Activated CD4-positive, alpha-beta T cell treated with anti-CD3 and anti-CD28 coated beads for 36 hours (primary cell): ENCODE results near the gene ME3. TPM values are rescaled to one million over a fixed set of nuclear protein-coding genes. Genes with fewer than 3 reads are reported as not detected.
"Not testable (repeated sequence)": the region's sequence is repeated elsewhere in the genome, so short reads cannot be mapped to it uniquely, and the experiment has no call there.

Experiments used
- ATAC-seq: fragments of 200-7000 bp; cut with Tn5 transposase; one replicate; pipeline ENCODE4 v1.10.0; 2021; ENCODE audit warnings: mild to moderate bottlenecking, moderate library complexity
- CTCF ChIA-PET: fragments of 350-600 bp; sonication (Branson Sonifier 250); formaldehyde crosslinking; loops from one replicate; lab custom pipeline; 2021; ENCODE audit warnings: antibody characterized with exemption; lab: Charles Lee
- POLR2A ChIA-PET: fragments of 350-600 bp; sonication (Branson Sonifier 250); formaldehyde crosslinking; loops from one replicate; lab custom pipeline; 2021; ENCODE audit warnings: antibody characterized with exemption, inconsistent platforms; lab: Charles Lee
- DNase-seq: peaks from one replicate; pipeline ENCODE4 v3.0.0-alpha.2; 2020
- H3K27ac Mint-ChIP-seq: one replicate; pipeline ENCODE4 v1.8.0; 2021; ENCODE audit warnings: mixed read lengths
- H3K27me3 Mint-ChIP-seq: one replicate; pipeline ENCODE4 v1.8.0; 2021; ENCODE audit warnings: mixed read lengths
- H3K36me3 Mint-ChIP-seq: one replicate; pipeline ENCODE4 v1.8.0; 2021; ENCODE audit warnings: low read depth, mixed read lengths
- H3K4me1 Mint-ChIP-seq: one replicate; pipeline ENCODE4 v1.8.0; 2021; ENCODE audit warnings: mixed read lengths
- H3K4me3 Mint-ChIP-seq: one replicate; pipeline ENCODE4 v1.8.0; 2021; ENCODE audit warnings: mild to moderate bottlenecking, moderate library complexity, mixed read lengths
- H3K9me3 Mint-ChIP-seq: one replicate; pipeline ENCODE4 v1.8.0; 2021; ENCODE audit warnings: low read depth, mixed read lengths
- intact Hi-C, 2 experiments: fragments of 100-400 bp; cut with DNase I in 1 of 2; cut with micrococcal nuclease in 1 of 2; formaldehyde crosslinking; loops; one replicate each; pipeline versions ENCODE4 v1.14.2 to v1.15.1; 2022 to 2024; cut with DNase I, micrococcal nuclease
- total RNA-seq, 2 experiments: library from RNA; stranded (reverse); gene quantifications; one replicate each; pipeline ENCODE4 v1.2.3, GENCODE V29; 2021

The ME3 gene
- total RNA-seq, 2 experiments from 2014 or later: 4.0 to 6.0 TPM

DNA sequence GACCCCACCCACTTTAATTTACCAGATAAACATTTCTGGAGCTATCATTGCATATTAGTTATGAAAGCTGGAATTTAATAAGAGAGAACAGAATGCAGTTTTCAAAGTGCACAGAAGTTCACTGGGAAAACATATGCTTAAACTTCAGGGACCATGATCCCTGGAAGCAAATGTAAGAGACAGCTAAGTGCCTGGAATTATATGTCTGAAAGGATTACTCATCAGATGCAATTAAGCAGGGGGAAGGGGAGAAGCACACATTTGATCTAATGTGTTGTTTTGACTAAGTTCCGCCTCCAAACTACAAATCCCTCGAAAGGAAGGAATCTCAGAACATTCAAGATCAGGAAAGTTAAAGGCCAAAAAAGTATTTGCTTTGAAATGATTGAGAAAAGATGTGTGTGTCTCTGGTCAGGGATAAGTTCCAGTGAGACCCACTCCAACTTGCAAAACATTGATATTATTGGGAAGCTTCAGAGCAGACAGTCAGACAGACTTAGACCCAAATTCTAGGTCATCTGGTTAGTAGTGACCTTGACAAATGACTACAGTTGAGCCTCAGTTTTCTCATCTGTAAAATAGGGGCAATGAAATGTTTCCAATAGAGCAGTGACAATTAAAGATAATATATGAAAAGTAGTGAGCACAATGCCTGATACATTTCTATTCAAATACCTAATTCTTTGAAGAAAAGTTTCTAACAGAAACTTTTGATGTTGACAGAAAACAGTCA lies 147.6 kb downstream of the ME3 start:
- ChIA-PET POLR2A (no interaction called here), CTCF (interaction anchor here (1.5 kb wide), 1 partner anchor 12 kb away, joined by 4 read pairs; no protein-coding TSS in a partner anchor)
- Mint-ChIP-seq H3K4me1 (peaks cover 16% of the 10 kb centered on the region), H3K27me3 (peaks cover 2% of the 10 kb centered on the region), H3K27ac (no peak overlapping the region), H3K36me3 (peaks cover 8% of the 10 kb centered on the region), H3K9me3 (peaks cover 20% of the 10 kb centered on the region), H3K4me3 (no peak overlapping the region)
- ATAC-seq (no peak), DNase-seq (no peak)
- intact Hi-C loops: loop anchor here in 1 of 2 experiments (1.0 kb wide), 1 partner anchor 20 kb away; no protein-coding TSS in a partner anchor

DNA sequence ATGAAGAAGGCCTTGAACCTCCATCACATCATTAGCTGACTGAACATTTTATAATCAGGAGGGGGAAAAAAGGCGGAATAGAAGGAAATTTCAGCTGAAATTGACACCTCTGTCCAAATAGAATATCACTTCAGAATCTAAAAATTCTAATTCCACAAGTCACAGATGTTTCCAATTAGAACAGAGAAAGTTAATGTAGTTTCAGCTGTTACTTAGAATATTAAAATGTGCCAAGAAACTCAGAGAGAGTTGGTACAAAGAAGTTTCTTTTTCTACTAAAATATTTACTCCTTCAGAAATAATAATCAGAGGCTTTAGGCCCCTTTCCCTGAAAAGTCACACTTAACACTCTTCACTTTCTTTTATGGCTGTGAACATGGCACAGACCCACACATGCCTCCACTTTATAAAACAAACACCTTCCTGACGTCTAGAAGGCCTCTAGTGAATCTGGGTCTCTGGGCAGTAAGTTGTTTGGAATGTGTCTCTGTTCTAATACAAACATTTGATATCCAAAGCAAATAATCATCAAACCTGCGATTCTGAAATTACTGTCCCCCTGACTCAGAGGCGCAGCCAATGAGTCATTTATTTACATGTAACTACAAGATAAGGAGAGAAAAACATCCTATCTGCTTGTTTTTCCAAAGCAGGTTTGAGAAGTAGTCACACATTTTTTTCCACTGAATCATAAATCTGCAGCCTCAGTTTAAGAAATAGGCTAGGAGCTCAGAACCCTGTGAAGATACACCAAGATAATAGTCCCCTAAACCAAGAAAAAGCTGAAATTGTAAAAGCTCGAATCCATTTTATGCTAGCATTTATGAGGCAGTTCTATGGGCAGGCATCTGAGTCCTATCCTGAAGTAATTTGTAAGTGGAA lies 148.4 kb downstream of the ME3 start:
- peak; percentile 30 for DNase-seq
- CTCF ChIA-PET: interaction anchor here (1.0 to 1.5 kb wide), 3 partner anchors 11 to 84 kb away, joined by 4 read pairs; no protein-coding TSS in a partner anchor
- POLR2A ChIA-PET: no interaction called here
- H3K9me3 Mint-ChIP-seq: peaks cover 20% of the 10 kb centered on the region
- H3K4me1 Mint-ChIP-seq: peaks cover 16% of the 10 kb centered on the region
- peak overlapping the region; percentile 53 for H3K27ac Mint-ChIP-seq
- intact Hi-C loops: loop anchor here in 1 of 2 experiments (1.0 kb wide), 1 partner anchor 20 kb away; no protein-coding TSS in a partner anchor
- H3K27me3 Mint-ChIP-seq: peaks cover 2% of the 10 kb centered on the region
- no peak overlapping the region for H3K4me3 Mint-ChIP-seq
- H3K36me3 Mint-ChIP-seq: peaks cover 8% of the 10 kb centered on the region
- ATAC-seq: peak; percentile 69

DNA sequence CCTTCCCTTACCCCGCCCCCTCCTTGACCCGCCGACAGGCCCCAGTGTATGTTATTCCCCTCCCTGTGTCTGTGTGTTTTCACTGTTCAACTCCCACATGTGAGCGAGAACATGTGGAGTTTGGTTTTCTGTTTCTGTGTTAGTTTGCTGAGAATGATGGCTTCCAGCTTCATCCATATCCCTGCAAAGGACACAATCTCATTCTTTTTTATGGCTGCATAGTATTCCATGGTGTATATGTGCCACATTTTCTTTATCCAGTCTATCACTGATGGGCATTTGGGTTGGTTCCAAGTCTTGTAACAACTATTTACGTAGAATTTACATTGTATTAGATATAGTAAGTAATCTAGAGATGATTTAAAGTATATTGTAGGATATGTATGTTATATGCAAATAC lies 149.9 kb downstream of the ME3 start:
- Mint-ChIP-seq H3K4me1 (peaks cover 16% of the 10 kb centered on the region), H3K9me3 (peaks cover 14% of the 10 kb centered on the region)
- DNase-seq, POLR2A ChIA-PET, H3K36me3 Mint-ChIP-seq, intact Hi-C loops, H3K27ac Mint-ChIP-seq, ATAC-seq, H3K27me3 Mint-ChIP-seq, H3K4me3 Mint-ChIP-seq: not testable (repeated sequence)
- CTCF ChIA-PET: interaction anchor here (1.0 kb wide), 1 partner anchor 86 kb away, joined by 4 read pairs; no protein-coding TSS in a partner anchor

GRCh38 chr11:86519064-86519911 lies 153.1 kb downstream of the ME3 start:
- H3K27ac Mint-ChIP-seq: no peak overlapping the region
- no peak overlapping the region for H3K4me3 Mint-ChIP-seq
- ChIA-PET POLR2A (no interaction called here), CTCF (interaction anchor here (0.7 to 1.1 kb wide), 3 partner anchors 50 to 1000 kb away, joined by 3 read pairs; no protein-coding TSS in a partner anchor)
- H3K4me1 Mint-ChIP-seq: peaks cover 7% of the 10 kb centered on the region
- ATAC-seq (no peak), DNase-seq (no peak)
- H3K36me3 Mint-ChIP-seq: peaks cover 3% of the 10 kb centered on the region
- no peaks in the 10 kb centered on the region for H3K27me3 Mint-ChIP-seq
- H3K9me3 Mint-ChIP-seq: peaks cover 3% of the 10 kb centered on the region
- intact Hi-C loops: no loop called here

DNA sequence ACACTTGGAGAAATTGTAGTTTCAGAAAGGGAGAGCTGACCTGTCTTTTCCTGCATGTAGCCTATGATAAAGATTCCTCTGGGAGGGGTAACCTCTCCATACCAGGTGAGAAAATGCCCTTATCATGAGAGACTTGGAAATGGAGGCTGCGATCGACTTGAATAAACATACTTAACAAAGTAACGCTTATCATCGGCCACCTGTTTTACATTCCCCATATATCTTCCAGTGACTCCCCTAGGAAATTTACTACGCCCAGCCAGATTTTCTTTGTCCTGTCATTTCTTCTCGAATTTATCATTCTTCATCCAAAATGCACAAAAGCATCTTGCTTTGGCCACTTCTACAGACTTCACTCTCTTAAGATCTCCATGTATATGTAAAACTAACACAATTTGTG lies 154.2 kb downstream of the ME3 start:
- no peak overlapping the region for H3K27ac Mint-ChIP-seq
- intact Hi-C loops: no loop called here
- CTCF ChIA-PET: interaction anchor here (1.1 kb wide), 1 partner anchor 51 kb away, joined by 3 read pairs; no protein-coding TSS in a partner anchor
- H3K36me3 Mint-ChIP-seq: no peaks in the 10 kb centered on the region
- DNase-seq: no peak
- no peaks in the 10 kb centered on the region for H3K27me3 Mint-ChIP-seq
- no peak for ATAC-seq
- no peaks in the 10 kb centered on the region for H3K4me1 Mint-ChIP-seq
- POLR2A ChIA-PET: no interaction called here
- peaks cover 1% of the 10 kb centered on the region for H3K9me3 Mint-ChIP-seq
- no peak overlapping the region for H3K4me3 Mint-ChIP-seq

DNA sequence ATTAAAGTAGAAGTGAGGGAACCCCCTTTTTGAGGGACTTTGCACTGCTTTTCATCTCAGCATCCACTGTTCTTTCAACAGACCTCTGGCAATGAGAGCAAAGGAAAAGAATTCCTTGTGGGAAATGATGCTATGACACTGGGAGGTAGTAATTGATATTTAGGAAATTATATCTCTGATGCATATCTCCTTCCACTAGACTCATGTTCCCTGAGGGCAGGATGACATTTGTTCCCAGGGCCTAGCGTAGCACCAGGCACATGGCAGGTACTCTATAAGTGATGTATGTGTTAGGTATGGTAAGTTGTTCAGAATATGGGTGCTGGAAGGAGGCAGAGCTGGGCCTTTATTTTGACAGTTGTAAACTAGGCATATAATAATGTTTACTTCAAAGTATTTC lies 154.9 kb downstream of the ME3 start:
- CTCF ChIA-PET: no interaction called here
- H3K27me3 Mint-ChIP-seq: no peaks in the 10 kb centered on the region
- POLR2A ChIA-PET: no interaction called here
- H3K4me3 Mint-ChIP-seq: no peak overlapping the region
- H3K4me1 Mint-ChIP-seq: no peaks in the 10 kb centered on the region
- no peak for ATAC-seq
- intact Hi-C loops: no loop called here
- no peaks in the 10 kb centered on the region for H3K36me3 Mint-ChIP-seq
- DNase-seq: no peak
- peaks cover 1% of the 10 kb centered on the region for H3K9me3 Mint-ChIP-seq
- H3K27ac Mint-ChIP-seq: no peak overlapping the region

- CTCF ChIA-PET: interaction anchor here (0.6 to 2.1 kb wide), 5 partner anchors 54 to 269 kb away, joined by 3 to 9 read pairs (median 3); no protein-coding TSS in a partner anchor
- intact Hi-C loops: no loop called here
- H3K4me3 Mint-ChIP-seq: no peak overlapping the region
Observed at GRCh38 chr11:86515297-86516094, 156.9 kb downstream of the ME3 start.

GRCh38 chr11:86514453-86514852 lies 158.0 kb downstream of the ME3 start:
- ATAC-seq: no peak
- H3K27ac Mint-ChIP-seq: no peak overlapping the region
- no peaks in the 10 kb centered on the region for H3K9me3 Mint-ChIP-seq
- no peaks in the 10 kb centered on the region for H3K27me3 Mint-ChIP-seq
- H3K4me1 Mint-ChIP-seq: no peaks in the 10 kb centered on the region
- ChIA-PET CTCF (interaction anchor here (0.7 to 2.1 kb wide), 3 partner anchors 58 to 270 kb away, joined by 3 to 9 read pairs (median 3); no protein-coding TSS in a partner anchor), POLR2A (no interaction called here)
- no peaks in the 10 kb centered on the region for H3K36me3 Mint-ChIP-seq
- no peak overlapping the region for H3K4me3 Mint-ChIP-seq
- no peak for DNase-seq
- intact Hi-C loops: loop anchor here in 1 of 2 experiments (5.0 kb wide), 1 partner anchor 567 kb away; no protein-coding TSS in a partner anchor

More at GRCh38 chr11:86515297-86516094, 156.9 kb downstream of the ME3 start:
- POLR2A ChIA-PET: no interaction called here
- no peaks in the 10 kb centered on the region for H3K9me3 Mint-ChIP-seq
- DNase-seq: no peak
- H3K36me3 Mint-ChIP-seq: no peaks in the 10 kb centered on the region
- no peak overlapping the region for H3K27ac Mint-ChIP-seq
- no peak for ATAC-seq
- no peaks in the 10 kb centered on the region for H3K27me3 Mint-ChIP-seq
- no peaks in the 10 kb centered on the region for H3K4me1 Mint-ChIP-seq

GRCh38 chr11:86513746-86514373 lies 158.6 kb downstream of the ME3 start:
- Mint-ChIP-seq H3K36me3 (no peaks in the 10 kb centered on the region), H3K27ac (no peak overlapping the region), H3K9me3 (no peaks in the 10 kb centered on the region), H3K27me3 (no peaks in the 10 kb centered on the region), H3K4me1 (no peaks in the 10 kb centered on the region), H3K4me3 (no peak overlapping the region)
- no peak for DNase-seq
- ChIA-PET CTCF (no interaction called here), POLR2A (no interaction called here)
- no peak for ATAC-seq
- intact Hi-C loops: loop anchor here in 1 of 2 experiments (5.0 kb wide), 1 partner anchor 567 kb away; no protein-coding TSS in a partner anchor
